HG02973 (cell line): ENCODE measurements around the gene ZNF235.
"Not testable (repeated sequence)": the region's sequence is repeated elsewhere in the genome, so short reads cannot be mapped to it uniquely, and the experiment has no call there.

ENCODE experiments used
- ATAC-seq: cut with Tn5 transposase; IDR thresholded peaks from one replicate; pipeline ENCODE4 v1.9.1; 2021; ENCODE audit warnings: moderate library complexity; ENCODE audit not compliant: unreplicated experiment

The ZNF235 gene

GRCh38 chr19:44258136-44258535 lies 46.7 kb downstream of the ZNF235 start:
- no peak for ATAC-seq

GRCh38 chr19:44255705-44256411 lies 49.0 kb downstream of the ZNF235 start:
- ATAC-seq, result no peak

GRCh38 chr19:44254496-44254895 lies 50.3 kb downstream of the ZNF235 start:
- no peak for ATAC-seq

- ATAC-seq, result not testable (repeated sequence)
Observed at GRCh38 chr19:44253392-44253791, 51.4 kb downstream of the ZNF235 start.

GRCh38 chr19:44252332-44252731 lies 52.5 kb downstream of the ZNF235 start:
- ATAC-seq, result not testable (repeated sequence)

GRCh38 chr19:44236384-44236783 lies 68.4 kb downstream of the ZNF235 start:
- ATAC-seq, result no peak
